Erythroblast (primary cell): ENCODE measurements around the gene NMNAT2.

Experiments used
- GATA1 ChIP-seq: IDR thresholded peaks from 2 replicates; pipeline ENCODE4 v1.6.1; 2011; ENCODE audit warnings: low read depth, mild to moderate bottlenecking, control low read depth, low read length, moderate library complexity
- POLR2A ChIP-seq: IDR thresholded peaks from 2 replicates; pipeline ENCODE4 v1.6.1; 2011; ENCODE audit warnings: mild to moderate bottlenecking, low read length

DNA sequence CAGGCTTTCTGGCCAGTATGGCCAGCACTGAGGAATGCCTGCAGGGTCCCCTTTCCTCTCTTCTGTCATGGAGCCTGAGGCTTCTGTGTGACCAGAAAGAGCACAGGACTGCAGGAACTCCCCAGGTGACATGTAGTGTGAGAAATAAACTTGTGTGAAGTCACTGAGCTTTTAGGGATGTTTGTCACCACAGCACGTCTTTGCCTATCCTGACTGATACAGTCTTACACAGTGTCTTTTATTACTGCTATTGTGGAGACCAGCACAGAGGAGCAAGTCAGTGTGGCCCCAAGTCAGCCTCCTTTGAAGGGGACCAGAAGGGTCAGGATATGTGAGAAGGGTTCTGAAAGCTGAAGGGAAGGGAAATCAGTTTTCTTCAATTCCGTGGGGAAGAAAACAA is 129.6 kb downstream of the NMNAT2 start:
- no peak for TF ChIP-seq POLR2A
- no peak for TF ChIP-seq GATA1
